Nasal cavity respiratory epithelium epithelial cell of viscerocranial mucosa (primary cell): ENCODE data around the gene POLD1. TPM values are rescaled to one million over a fixed set of nuclear protein-coding genes. Genes with fewer than 3 reads are reported as not detected.

ENCODE experiments used
- total RNA-seq: library from RNA; depleted of rRNA; stranded (reverse); fragments of >200 nt; gene quantifications from 2 replicates; pipeline ENCODE4 v1.2.3, GENCODE V29; 2014

Gene POLD1
- 25.6 and 27.7 TPM in 2 replicates for total RNA-seq

DNA sequence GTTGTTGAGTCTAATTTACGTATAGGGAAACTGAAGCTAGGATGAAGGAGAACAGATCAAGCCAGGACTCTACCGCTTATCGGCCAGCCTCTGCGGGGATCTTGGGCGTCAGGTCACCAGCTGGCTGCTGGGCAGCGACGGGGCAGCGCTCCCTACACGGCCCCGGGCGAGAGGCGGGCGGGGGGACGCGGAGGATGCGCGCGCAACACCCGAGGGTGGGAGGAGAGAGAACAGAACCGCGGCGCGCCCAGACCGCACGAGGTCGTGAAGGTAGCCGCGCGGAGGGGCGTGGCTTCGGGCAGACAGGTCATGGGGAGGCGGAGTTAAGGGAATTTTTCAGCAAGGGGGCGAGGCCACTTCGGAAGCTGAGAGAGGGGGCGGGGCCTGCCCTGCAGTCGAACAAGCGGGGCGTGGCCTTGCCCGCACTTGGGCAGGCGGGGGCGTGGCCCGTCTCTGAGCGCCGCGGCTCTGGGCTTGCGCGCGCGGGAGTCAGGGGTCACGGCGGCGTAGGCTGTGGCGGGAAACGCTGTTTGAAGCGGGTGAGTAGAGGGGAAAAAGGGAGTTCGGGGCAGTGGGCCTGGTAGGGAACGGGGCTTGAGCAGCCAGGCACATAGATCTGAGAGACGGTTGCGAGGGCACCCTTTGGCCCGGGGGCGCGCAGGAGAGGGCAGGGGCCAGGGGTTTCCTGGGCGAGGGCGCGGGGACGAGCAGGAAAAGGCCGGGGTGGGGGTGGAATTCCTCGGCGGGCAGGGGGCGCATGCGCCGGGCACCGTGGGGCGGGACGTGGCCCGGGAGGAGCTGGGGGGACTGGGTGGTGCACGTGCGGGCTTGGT is at the start of gene POLD1:
Gene POLD1, plus strand, starts transcription at position 496 of the 833 bp plus-strand sequence. CDS start 14,505 bp downstream, outside the sequence.

DNA sequence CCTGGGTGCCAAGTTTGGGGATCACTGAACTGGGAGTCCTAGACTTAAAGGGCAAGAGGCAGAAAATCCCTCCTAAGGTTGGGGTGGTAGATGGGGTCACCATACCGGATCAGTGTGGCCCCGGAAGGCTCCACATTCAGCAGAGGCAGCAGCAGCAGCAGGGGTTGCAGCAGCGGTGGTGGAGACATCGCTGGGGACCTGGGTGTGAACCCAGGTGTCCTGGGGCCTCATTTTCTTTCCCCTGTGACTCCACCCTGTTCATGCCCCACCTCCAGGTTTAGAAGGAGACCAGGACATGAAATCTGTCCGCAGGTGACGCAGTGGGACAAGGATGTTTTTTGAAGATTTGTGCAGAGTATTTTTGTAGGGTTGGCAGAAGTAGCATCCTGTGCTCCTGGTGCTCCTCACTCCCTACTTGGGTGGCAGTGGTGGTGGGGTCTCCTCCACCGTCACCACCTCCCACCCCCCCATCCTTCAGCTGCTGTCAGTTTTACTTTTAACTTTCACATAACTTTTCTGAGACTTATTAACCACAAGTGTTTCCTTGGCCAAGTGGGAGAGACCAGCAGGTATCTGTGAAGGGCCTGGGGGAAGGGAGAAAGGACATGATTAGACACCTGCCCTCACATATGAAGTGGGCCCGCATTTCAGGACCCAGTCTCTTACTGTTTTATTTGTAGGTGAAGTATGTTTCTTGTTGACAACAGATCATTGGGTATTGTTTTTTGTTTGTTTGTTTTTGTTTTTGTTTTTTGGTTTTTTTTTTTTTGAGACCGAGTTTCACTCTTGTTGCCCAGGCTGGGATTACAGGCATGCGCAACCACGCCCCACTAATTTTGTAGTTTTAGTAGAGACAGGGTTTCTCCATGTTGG is 18.5 kb upstream of the POLD1 start, which contains the start of gene NAPSA:
Gene NAPSA, minus strand, starts transcription at position 206 of the 873 bp plus-strand sequence. Its CDS starts 18 bp downstream, at position 188.

DNA sequence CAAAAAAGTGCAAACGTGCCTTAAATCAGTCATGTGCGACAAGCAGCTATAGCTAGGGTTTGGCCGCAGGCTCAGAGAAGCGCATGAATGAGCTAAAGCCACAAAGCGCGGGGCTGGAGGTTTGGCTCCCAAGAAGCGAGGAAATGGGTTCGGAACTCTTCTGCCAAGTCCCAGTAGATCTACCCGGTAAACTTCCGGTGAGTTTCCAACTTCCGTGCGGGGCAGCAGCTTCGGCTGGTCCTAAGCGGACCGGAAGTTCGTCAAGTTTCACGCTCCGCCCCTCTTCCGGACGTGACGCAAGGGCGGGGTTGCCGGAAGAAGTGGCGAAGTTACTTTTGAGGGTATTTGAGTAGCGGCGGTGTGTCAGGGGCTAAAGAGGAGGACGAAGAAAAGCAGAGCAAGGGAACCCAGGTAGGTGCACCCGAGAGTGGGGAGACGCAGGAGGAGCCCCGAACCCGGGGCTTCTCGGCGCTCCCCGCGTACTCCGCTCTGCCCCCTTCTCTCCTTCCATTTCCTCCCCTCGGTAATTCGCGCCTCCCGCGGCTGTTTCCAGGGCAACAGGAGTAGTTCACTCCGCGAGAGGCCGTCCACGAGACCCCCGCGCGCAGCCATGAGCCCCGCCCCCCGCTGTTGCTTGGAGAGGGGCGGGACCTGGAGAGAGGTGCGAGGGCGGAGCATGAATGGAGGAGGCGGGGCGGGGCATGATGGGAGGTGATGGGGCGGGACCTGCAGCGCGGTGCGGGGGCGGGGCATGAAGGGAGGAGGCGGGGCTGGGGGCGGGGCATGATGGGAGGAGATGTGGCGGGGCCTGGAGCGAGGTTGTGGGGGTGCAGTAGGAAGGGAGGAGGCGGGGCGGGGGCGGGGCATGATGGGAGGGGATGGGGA is 7.7 kb upstream of the POLD1 start, which contains the start of gene NR1H2:
Gene NR1H2, plus strand, starts transcription at position 292 of the 885 bp plus-strand sequence. CDS start 1,149 bp downstream, outside the sequence.

GRCh38 chr19:50418176-50419021 is 34.3 kb downstream of the POLD1 start, which contains the start of gene SPIB:
SPIB (plus strand) TSS chr19:50418938; CDS start chr19:50418963, 25 bp downstream.

GRCh38 chr19:50432221-50433028 is 48.3 kb downstream of the POLD1 start, which contains the start of gene MYBPC2:
MYBPC2 (plus strand) TSS chr19:50432892; CDS start chr19:50432954, 62 bp downstream.

Other genes starting within 250 kb of the POLD1 start
- gene IZUMO2, start 221.1 kb upstream of the POLD1 start, total RNA-seq: not detected in 2 replicates
- 3.1 and 34.3 TPM in 2 replicates for gene MYH14, start 180.7 kb upstream of the POLD1 start, total RNA-seq
- gene KCNC3, start 55.0 kb upstream of the POLD1 start, total RNA-seq: under 0.01 and 0.36 TPM in 2 replicates
- under 0.01 and 0.78 TPM in 2 replicates for gene NAPSA, start 18.7 kb upstream of the POLD1 start, total RNA-seq
- 60.1 and 69.3 TPM in 2 replicates for gene NR1H2, start 7.9 kb upstream of the POLD1 start, total RNA-seq
- not detected in 2 replicates for gene SPIB, start 34.6 kb downstream of the POLD1 start, total RNA-seq
- not detected in 2 replicates for gene MYBPC2, start 48.5 kb downstream of the POLD1 start, total RNA-seq
- 29.4 and 44.4 TPM in 2 replicates for gene EMC10, start 92.2 kb downstream of the POLD1 start, total RNA-seq
- 0.68 and 1.4 TPM in 2 replicates for gene GARIN5A, start 92.5 kb downstream of the POLD1 start, total RNA-seq
- gene JOSD2, start 126.8 kb downstream of the POLD1 start, total RNA-seq: 14.4 and 19.5 TPM in 2 replicates
- not detected in 2 replicates for gene ASPDH, start 129.6 kb downstream of the POLD1 start, total RNA-seq
- not detected in 2 replicates for gene LRRC4B, start 184.1 kb downstream of the POLD1 start, total RNA-seq